GM12873 (cell line): ENCODE measurements around the gene DCLK1.

ENCODE experiments used
- TF ChIP-seq, protein P1 (sequence below): IDR thresholded peaks from 2 replicates; pipeline ENCODE4 v1.5.1; 2012; ENCODE audit warnings: low read depth, mild to moderate bottlenecking, moderate library complexity, low read length, control low read depth; ENCODE audit not compliant: insufficient read depth; ENCODE audit errors: missing control alignments

DCLK1 gene

GRCh38 chr13:35964863-35965180, 166.4 kb downstream of the DCLK1 start:
- TF ChIP-seq, protein P1, sequence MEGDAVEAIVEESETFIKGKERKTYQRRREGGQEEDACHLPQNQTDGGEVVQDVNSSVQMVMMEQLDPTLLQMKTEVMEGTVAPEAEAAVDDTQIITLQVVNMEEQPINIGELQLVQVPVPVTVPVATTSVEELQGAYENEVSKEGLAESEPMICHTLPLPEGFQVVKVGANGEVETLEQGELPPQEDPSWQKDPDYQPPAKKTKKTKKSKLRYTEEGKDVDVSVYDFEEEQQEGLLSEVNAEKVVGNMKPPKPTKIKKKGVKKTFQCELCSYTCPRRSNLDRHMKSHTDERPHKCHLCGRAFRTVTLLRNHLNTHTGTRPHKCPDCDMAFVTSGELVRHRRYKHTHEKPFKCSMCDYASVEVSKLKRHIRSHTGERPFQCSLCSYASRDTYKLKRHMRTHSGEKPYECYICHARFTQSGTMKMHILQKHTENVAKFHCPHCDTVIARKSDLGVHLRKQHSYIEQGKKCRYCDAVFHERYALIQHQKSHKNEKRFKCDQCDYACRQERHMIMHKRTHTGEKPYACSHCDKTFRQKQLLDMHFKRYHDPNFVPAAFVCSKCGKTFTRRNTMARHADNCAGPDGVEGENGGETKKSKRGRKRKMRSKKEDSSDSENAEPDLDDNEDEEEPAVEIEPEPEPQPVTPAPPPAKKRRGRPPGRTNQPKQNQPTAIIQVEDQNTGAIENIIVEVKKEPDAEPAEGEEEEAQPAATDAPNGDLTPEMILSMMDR: no peak

GRCh38 chr13:35964011-35964862, 166.9 kb downstream of the DCLK1 start:
- TF ChIP-seq, protein P1: no peak

DNA sequence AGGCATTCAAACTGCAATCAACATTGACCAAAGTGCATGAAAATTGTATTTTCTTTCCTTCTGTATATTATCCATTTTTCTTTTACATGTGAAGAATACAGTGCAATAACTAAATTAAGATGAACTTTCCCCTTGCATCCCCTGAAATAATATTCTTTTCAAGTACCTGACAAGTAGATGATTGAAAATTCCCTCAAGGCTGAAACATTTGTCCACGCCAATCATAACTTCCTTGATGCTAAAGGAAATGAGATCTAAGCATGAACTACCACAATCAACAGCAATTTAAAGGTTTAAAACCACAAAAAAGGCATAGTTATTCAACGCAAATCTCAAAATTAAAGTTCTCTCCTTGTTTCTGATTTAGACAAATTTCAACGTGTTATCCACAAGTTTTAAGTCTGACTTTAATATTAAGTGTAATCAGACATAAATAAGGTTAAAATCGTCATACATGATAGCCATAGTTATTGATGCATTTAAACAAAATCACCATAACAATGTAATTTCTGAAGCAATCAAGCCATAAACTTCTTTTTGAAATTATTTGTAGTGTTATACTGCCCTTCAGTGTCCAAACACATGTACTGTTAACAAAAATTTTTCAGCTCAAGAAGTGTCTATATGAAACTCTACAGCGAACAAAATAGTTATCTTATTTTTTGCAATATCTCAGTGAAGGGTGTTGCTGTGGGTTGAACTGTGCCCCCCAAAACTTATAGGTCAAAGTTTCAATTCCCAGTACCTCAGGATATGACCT, 169.5 kb downstream of the DCLK1 start:
- TF ChIP-seq, protein P1: no peak

DNA sequence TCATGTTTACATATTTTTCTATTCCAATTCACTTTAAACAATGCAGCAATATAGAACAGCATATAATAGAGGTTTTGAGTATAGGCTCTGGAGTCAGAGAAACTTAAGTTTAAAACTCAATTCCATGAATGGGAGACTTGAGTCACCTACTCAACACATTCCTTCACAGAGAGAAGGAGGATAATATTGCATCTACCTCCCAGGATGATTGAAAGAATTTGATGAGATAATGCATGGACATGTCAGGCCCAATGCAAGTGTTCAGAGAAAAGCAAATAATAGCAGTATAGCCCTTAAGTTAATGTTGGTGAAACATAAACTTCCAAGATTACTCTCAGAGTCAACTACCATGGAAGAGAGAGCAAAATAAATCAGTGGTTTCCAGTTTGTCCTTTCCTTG, 170.2 kb downstream of the DCLK1 start:
- TF ChIP-seq, protein P1: no peak

- TF ChIP-seq, protein P1: no peak
Observed at GRCh38 chr13:35957996-35958395, 173.2 kb downstream of the DCLK1 start.

- TF ChIP-seq, protein P1: no peak
Observed at GRCh38 chr13:35957241-35957731, 173.9 kb downstream of the DCLK1 start.

GRCh38 chr13:35956074-35956473, 175.1 kb downstream of the DCLK1 start:
- TF ChIP-seq, protein P1: no peak
